GM10266 (cell line): ENCODE results near the gene PRAMEF20.
A peak's percentile ranks its signal among the peaks of the same experiment; 100 is the strongest.
"Not testable (repeated sequence)": the region's sequence is repeated elsewhere in the genome, so short reads cannot be mapped to it uniquely, and the experiment has no call there.

Experiments
- DNase-seq: peaks from one replicate; pipeline ENCODE4 v3.0.0; 2012; ENCODE audit errors: extremely low spot score
- CTCF ChIP-seq: IDR thresholded peaks from 2 replicates; pipeline ENCODE4 v1.5.1; 2012; ENCODE audit warnings: mild to moderate bottlenecking, low read depth; ENCODE audit not compliant: control insufficient read depth, insufficient read depth; ENCODE audit errors: missing control alignments

Gene PRAMEF20

GRCh38 chr1:13410150-13410549 lies at the start of gene PRAMEF20:
Gene PRAMEF20 (plus strand): TSS chr1:13410450. CDS start chr1:13416355, 5,905 bp downstream.
- DNase-seq, result not testable (repeated sequence)

- not testable (repeated sequence) for DNase-seq
These were observed 47.9 kb upstream of the PRAMEF20 start for GRCh38 chr1:13362364-13362763.

GRCh38 chr1:13364928-13365327 lies 45.3 kb upstream of the PRAMEF20 start:
- DNase-seq, result not testable (repeated sequence)

- not testable (repeated sequence) for DNase-seq
These were observed 43.7 kb upstream of the PRAMEF20 start for GRCh38 chr1:13366536-13366935.

GRCh38 chr1:13368544-13368943 lies 41.7 kb upstream of the PRAMEF20 start:
- TF ChIP-seq CTCF, result peak; percentile 24
- not testable (repeated sequence) for DNase-seq

GRCh38 chr1:13378983-13379382 lies 31.3 kb upstream of the PRAMEF20 start:
- not testable (repeated sequence) for DNase-seq

- not testable (repeated sequence) for DNase-seq
These were observed 29.9 kb upstream of the PRAMEF20 start for GRCh38 chr1:13380380-13380779.

GRCh38 chr1:13389332-13389731 lies 20.9 kb upstream of the PRAMEF20 start, which contains the start of gene PRAMEF17:
Gene PRAMEF17 (plus strand): TSS chr1:13389632. CDS start chr1:13389658, 26 bp downstream.
- not testable (repeated sequence) for DNase-seq

GRCh38 chr1:13393004-13393403 lies 17.2 kb upstream of the PRAMEF20 start:
- DNase-seq, result not testable (repeated sequence)

- DNase-seq, result not testable (repeated sequence)
These were observed 15.5 kb upstream of the PRAMEF20 start for GRCh38 chr1:13394761-13395160.

- DNase-seq, result not testable (repeated sequence)
These were observed 14.9 kb upstream of the PRAMEF20 start for GRCh38 chr1:13395311-13395710.

GRCh38 chr1:13407811-13408210 lies 2.4 kb upstream of the PRAMEF20 start:
- no peak for DNase-seq
- TF ChIP-seq CTCF, result no peak

GRCh38 chr1:13430495-13430894 lies 20.2 kb downstream of the PRAMEF20 start:
- no peak for DNase-seq
- TF ChIP-seq CTCF, result no peak

GRCh38 chr1:13432251-13432650 lies 22.0 kb downstream of the PRAMEF20 start:
- TF ChIP-seq CTCF, result no peak
- no peak for DNase-seq

- DNase-seq, result not testable (repeated sequence)
These were observed 23.6 kb downstream of the PRAMEF20 start for GRCh38 chr1:13433694-13434358.
